ENCODE data around the gene GGTLC2.
"Not testable (repeated sequence)": the region's sequence is repeated elsewhere in the genome, so short reads cannot be mapped to it uniquely, and the experiment has no call there.

GGTLC2 gene

DNA sequence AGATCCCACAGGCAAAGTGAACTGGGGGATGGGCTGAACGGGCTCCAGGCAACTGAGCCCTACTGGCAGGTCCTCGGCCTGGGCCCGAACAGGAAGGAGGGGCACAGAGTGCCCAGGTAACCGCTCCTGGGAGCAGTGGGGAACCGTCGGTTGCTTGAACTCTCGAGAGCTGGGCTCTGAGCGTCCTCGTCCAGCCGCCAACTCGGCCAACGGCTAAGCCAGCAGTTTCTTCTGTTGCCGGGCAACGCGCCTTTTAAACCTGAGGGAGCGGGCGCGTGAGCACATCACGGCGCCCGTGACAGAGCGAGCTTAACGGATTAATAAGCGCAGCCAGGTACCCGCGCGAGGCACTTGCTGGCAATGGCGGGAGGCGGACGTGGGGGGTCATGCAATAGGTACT lies at the start of gene GGTLC2:
GGTLC2 (plus strand) TSS at position 301 of the 400 bp plus-strand sequence. CDS start 1,732 bp downstream, outside the sequence.
- POLR2A ChIA-PET (ENCODE audit: low non-redundant PET); H3K27ac ChIP-seq; DNase-seq (ENCODE audit: low spot score); CTCF ChIA-PET: not testable (repeated sequence)

DNA sequence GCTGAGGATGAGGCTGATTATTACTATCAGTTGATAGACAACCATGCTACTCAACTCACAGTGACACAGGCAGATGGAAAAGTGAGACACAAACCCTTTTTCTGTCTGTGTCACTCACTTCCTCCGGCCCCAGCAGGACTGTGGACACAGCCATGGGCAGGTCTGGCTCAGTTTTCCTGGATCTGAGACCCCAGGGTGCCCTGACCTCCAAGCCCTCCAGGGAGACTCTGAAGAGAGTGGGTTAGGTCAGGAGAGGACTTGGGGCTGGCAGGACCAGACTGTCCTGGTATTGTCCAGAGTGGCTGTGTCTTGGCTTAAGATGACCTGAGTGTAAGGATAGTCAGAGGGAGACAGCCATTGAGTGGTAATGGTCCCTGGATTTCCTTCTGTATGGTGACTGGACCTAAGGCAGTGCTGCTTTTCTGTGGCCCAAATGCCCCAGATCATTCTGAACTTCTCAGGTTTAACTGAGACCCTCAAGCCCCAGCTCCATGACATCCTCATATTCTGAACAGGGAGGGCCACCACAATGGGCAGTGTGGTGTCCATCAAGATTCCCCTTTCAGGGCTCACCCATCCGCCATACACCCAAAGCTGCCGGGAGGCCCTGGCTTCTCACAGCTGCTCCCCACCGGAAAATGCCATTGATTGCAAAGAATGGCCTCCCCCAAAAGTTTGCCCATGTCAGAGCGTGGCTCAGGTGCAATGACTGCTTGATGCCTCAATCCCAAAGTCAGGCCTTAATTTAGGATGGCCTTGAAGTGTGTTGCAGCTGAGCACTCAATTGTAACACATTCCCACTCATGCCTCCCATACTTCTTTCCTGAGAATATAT lies 49.2 kb upstream of the GGTLC2 start:
- TF ChIP-seq CTCF (conservative IDR thresholded peaks at IDR 0.05; ENCODE audit: low read depth) = no peak
- no peak overlapping the region for H3K27ac ChIP-seq
- ChIA-PET POLR2A (ENCODE audit: low non-redundant PET) (no interaction called here), CTCF (no interaction called here)
- DNase-seq (ENCODE audit: low spot score) = no peak

DNA sequence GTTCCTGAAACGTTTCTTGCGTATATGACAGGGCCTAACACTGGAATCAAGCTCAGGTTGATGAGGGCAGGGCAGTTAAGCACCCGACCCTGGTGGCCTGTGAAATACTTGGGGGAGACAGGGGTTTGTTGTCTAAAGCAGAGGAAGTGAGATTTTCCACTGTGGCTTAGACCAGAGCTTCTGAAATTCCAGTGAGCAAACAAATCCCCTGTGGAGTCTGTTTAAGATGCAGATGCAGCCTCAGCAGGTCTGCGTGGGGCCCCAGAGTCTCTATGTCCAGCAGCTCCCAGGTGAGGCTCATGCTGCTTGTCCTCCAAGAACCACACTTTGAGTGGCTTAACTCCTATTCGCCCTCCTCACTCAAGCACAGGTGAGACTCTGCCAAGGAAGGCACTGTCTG lies 46.3 kb upstream of the GGTLC2 start:
- TF ChIP-seq CTCF (conservative IDR thresholded peaks at IDR 0.05; ENCODE audit: low read depth) = no peak
- POLR2A ChIA-PET (ENCODE audit: low non-redundant PET) = no interaction called here
- no peak overlapping the region for H3K27ac ChIP-seq
- CTCF ChIA-PET = interaction anchor here (1.0 kb wide), 1 partner anchor 112 kb away, joined by 4 read pairs; no protein-coding TSS in a partner anchor
- DNase-seq (ENCODE audit: low spot score) = no peak

GRCh38 chr22:22599248-22599647 lies 45.2 kb upstream of the GGTLC2 start:
- no peak for DNase-seq (ENCODE audit: low spot score)
- no peak for TF ChIP-seq CTCF (conservative IDR thresholded peaks at IDR 0.05; ENCODE audit: low read depth)
- ChIA-PET CTCF (no interaction called here), POLR2A (ENCODE audit: low non-redundant PET) (no interaction called here)
- no peak overlapping the region for H3K27ac ChIP-seq

DNA sequence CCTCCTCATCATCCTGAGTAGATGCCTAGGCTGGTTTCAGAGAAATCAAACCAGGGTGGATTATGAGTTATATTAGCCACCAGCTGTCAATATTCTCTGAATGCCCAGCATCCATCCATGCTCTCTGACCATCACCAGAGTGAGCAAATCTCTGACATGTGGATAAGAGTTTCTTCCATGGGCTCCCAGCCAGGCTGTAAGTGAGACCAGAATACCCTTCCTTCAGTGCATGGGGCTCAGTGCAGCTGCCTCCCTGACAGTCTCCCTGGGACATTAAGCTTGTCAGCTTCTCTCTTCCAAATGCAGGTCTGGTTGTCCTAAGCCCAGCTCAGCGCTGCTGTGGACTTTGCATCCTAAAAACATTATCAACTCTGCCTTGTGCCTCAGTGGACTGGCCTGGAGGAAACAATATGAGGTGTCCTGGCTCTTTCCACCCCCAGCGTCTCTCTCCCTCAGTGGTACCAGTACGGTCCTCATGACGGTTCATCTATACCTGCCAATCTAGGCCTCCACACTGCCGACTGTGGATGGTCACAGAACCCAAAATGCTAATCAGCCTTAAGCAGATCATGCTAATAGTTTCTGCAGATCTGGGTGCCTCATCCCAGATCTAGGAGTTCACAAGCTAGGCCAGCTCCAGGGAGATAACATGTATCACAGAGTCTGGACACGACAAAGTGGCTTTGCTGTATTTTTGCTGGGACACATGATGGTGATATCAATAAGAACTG lies 43.7 kb upstream of the GGTLC2 start:
- CTCF ChIA-PET = interaction anchor here (1.5 kb wide), 1 partner anchor 14 kb away, joined by 4 read pairs; no protein-coding TSS in a partner anchor

GRCh38 chr22:22603470-22603947 lies 40.9 kb upstream of the GGTLC2 start:
- CTCF ChIA-PET = no interaction called here
- H3K27ac ChIP-seq = no peak overlapping the region
- no peak for TF ChIP-seq CTCF (conservative IDR thresholded peaks at IDR 0.05; ENCODE audit: low read depth)
- POLR2A ChIA-PET (ENCODE audit: low non-redundant PET) = no interaction called here
- no peak for DNase-seq (ENCODE audit: low spot score)

More for the DNA sequence above, 43.7 kb upstream of the GGTLC2 start:
- POLR2A ChIA-PET (ENCODE audit: low non-redundant PET) = no interaction called here
- TF ChIP-seq CTCF (conservative IDR thresholded peaks at IDR 0.05; ENCODE audit: low read depth) = no peak
- no peak overlapping the region for H3K27ac ChIP-seq
- no peak for DNase-seq (ENCODE audit: low spot score)

Measured in RWPE1 (cell line).